Heart left ventricle (tissue), 13 donors: ENCODE results near the gene SIX5.

ENCODE experiments used
- POLR2A ChIP-seq, 2 donors: fragments of 450-650 bp; IDR thresholded peaks; one replicate each; pipeline ENCODE4 v1.6.1; 2017; ENCODE audit warnings: antibody characterized with exemption in 2 of 2, mild to moderate bottlenecking in 2 of 2, moderate library complexity in 2 of 2
- TF ChIP-seq, protein P1 (sequence below), 12 donors: fragments of 200-600 bp; sonication (generic) in 4 of 12; IDR thresholded peaks; one replicate each; pipeline versions ENCODE4 v1.5.0 to v1.8.0; 2018 to 2022; ENCODE audit warnings: antibody characterized with exemption in 12 of 12, mild to moderate bottlenecking in 5 of 12
- donor health status: ischemic (EF 13 %, LVEDD 7.1; RV severe dilation, severe dysfunction).
- donor health status: DM: no; HTN: yes; CAD: no.
- donor health status: DM: no; HTN: no; CAD: no.
- donor health status: ischemic (EF 25% LVEDD 6.9; RV normal size, moderate dysfunction).
- donor health status: ischemic (EF 25% LVEDD 5.7; RV mildly dilated, moderate dysfunction).
- donor health status: ischemic (EF 35%, LVEDD 5.7; RV mildly dilated, moderate dysfunction).
- donor health status: nonischemic (EF 11% LVEDD 7.7; RV severe dilation, severe dysfunction).
- donor health status: DM: yes; HTN: yes; CAD: no.
- donor health status: PGD.
- donor health status: ischemic (EF 29% LVEDD 5.4; RV normal size, mild dysfunction).
- donor health status: nonischemic (EF 23%, LVEDD 6.1; RV moderate dilation, normal function).

DNA sequence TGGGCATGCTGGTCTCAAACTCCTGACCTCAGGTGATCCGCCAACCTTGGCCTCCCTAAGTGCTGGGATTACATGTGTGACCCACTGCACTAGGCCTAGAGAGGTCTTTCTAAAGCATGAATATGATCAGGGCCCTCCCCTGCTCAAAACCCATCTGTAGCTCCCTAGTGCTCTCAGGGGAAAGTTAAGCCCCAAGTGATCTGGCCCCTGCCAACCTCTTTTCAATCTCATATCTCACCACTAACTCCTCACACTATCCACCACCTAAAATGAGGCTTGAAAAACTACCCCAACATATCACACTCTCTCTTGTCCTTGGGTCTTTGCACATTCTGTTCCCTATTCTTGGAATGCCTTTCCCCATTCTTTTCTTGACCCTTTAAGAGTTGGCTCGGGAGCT, 25.6 kb upstream of the SIX5 start:
- TF ChIP-seq, protein P1, sequence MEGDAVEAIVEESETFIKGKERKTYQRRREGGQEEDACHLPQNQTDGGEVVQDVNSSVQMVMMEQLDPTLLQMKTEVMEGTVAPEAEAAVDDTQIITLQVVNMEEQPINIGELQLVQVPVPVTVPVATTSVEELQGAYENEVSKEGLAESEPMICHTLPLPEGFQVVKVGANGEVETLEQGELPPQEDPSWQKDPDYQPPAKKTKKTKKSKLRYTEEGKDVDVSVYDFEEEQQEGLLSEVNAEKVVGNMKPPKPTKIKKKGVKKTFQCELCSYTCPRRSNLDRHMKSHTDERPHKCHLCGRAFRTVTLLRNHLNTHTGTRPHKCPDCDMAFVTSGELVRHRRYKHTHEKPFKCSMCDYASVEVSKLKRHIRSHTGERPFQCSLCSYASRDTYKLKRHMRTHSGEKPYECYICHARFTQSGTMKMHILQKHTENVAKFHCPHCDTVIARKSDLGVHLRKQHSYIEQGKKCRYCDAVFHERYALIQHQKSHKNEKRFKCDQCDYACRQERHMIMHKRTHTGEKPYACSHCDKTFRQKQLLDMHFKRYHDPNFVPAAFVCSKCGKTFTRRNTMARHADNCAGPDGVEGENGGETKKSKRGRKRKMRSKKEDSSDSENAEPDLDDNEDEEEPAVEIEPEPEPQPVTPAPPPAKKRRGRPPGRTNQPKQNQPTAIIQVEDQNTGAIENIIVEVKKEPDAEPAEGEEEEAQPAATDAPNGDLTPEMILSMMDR (IDR thresholded peaks at IDR 0.05): no peak
- no peak for TF ChIP-seq POLR2A (IDR thresholded peaks at IDR 0.05)
